ENCODE results near the gene ABCF2. TPM values are rescaled to one million over a fixed set of nuclear protein-coding genes. Genes with fewer than 3 reads are reported as not detected.

ABCF2 gene
- polyA plus RNA-seq (2014; cell fraction: cytosol; rRNA removed): 47.9 and 53.6 TPM in 2 replicates
- polyA plus RNA-seq (2014; cell fraction: nucleus; rRNA removed): 26.4 and 29.3 TPM in 2 replicates

DNA sequence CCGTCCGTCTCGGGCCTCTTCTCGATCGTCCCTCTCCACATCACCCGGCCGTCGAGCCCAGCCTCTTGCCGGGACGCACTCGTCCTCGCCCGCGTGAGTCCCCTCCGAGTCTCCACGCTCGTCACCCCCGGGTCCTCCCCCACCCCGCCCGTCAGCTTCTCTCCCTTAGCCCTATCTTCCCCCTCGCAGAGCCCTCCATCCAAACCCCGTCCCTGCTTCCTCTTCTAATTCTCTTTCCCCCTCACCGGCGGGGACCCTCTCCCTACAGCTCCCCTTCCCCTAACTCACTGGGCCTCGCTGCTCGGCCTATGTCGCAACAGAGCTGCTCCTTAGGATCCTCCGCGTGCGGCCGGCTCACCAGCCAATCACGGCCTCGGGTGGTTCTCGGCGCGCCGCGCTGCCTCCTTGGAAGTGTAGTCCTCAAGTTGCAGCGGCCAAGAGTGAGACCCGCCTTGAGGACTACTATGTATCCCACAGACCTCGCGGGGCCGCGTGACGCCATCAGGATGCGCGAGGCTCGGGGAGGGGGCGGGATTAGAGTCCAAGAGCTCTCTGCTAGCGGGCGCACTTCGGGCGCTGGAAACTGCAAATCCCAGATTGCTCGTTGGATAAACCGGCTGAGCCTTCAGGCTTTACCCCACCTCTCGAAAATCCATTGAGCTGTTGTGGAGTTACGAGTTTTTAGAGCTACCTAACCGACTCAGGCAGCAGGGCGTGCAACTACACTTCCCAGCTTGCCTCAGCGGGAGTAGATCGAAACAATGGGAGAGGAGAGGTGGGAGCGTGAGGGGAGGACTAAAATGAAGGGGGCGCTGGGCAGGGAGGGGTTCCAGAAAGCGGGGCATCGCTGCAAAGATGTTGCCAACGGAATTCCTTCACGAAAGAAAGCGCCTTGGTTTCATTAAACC is at the start of gene ABCF2:
TSS of gene ABCF2 (minus strand) at position 331 of the 908 bp plus-strand sequence. CDS start 747 bp downstream, outside the sequence.
- peak; percentile 97 for DNase-seq (ENCODE audit: low spot score)

DNA sequence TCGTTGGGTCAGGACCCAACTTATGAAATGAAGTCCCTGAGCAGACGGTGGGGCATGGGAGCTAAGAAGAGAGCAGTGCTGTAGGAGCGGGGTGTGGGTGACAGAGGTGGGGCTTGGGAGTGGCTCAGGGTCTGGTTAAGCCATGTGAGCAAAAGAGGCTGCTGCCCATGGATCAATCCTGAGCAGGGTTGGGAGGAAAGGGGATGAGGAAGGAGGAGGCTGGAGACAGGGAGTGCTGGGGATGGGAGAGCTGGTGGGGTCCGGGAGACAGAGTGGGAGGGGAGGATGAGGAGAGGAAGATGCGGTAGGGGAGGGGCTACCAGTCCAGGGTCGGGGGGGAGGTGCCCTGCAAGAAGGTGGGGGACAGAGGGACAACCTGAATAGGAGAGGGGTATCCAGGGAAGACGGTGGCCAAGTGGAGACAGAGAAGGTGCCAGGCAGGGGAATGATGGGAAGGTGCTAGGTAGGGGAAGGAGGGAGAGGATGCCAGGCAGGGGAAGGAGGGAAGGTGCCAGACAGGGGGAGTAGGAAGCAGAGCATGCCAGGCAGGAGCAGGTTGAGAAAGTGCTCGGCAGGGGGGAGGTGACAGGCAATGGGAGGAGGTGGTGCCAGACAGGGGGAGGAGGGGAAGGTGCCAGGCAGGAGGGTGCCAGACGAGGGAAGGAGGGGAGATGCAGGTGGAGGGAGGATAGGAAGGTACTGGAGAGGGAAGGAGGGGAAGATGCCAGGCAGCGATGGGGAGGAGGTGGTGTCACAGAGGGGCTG is 49.0 kb upstream of the ABCF2 start:
- no peak for DNase-seq (ENCODE audit: low spot score)

DNA sequence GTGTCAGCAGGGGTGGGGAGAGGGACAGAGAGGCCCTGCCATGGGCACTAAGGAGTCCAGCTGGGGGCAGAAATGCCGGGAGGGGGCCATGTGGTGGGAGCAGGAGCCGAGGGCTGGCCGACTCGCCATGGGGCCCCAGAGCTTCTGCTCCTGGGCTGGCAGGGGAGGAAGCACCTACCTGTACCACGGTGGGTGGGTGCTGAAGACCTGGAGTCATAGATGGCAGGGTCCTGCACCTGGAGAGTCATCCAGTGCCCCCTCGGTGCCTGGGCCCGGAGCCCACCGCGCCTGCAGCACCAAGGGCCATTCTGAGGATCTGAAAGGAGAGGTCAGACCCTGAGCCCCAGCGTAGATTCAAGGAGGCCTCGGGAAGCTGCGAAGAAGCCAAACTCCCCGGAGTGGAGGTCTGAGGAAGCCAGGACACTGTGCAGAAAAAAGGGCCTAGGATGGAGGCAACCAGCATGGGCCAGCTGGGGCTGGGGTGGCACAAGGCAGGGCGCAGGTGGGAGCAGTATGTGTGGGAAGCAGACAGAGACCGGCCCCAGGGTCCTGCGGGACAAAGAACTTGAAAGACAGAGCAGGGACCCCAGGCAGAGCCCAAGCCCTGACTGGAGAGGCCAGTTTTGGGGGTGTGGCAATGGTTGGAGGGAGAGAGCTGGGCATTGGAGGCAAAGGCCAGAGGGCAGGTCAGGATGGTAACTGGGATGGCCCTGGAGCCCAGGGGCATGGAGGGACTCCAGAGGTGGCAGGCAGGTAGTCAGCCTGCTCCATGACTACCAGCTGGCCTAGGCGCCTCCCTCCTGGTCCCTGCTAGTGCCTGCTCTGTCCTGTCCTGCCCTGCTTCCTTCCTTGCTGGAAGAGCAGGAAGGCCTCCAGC is 48.2 kb upstream of the ABCF2 start:
- DNase-seq (ENCODE audit: low spot score): no peak

DNA sequence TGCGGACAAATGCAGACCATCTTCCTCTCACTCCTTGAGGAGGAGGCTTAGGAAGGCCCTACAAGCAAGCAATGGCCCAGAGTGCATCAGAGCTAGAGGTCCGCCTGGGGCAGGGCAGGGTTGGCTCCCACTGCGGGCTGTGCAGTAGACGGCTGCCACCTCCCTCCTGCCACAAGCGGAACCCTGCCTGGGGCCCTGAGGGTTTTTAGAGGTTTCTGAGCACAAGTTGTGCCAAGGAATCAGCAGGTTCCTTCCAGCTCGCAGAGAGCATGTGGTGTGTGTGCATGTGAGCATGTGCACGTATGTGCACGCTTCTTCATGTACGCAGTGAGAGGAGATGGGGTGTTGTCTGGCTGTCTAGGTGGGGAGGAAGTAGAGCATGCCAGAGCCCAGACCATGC is 47.4 kb upstream of the ABCF2 start:
- no peak for DNase-seq (ENCODE audit: low spot score)

DNA sequence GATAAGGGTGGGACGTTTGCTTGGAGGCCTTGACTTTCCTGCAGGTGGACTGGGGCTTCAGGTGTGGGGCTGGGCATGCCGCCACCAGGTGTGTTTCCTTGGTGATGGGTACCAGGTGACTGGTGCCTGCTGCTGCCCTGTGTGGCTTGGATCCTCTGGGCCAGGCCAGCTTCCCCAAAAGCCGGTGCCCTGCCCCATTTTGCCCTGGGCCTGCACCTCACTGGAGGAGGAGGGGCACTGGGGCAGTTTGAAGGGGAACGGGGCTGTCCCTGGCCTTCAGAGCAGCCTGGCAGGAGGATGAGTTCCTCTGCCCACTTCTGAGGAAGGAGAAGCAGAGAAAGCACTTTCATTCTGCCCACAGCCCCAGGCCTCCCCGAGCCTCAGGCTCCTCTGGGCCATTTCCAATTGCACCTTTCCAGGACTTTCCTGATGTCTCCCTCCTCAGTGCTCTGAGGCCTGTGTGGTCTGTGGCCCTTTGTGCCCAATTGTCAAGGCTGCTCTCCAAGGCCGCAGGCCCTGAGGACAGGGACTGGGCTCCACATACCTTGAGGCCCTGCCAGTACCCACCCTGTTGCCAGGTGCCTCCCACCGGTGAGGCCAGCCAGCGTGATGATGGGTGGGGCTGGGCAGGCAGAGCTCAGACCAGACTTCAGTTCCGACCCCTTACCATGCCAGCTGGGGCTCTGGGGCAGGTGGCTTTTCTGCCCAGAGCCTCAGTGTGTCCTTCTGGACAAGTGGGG is 46.8 kb upstream of the ABCF2 start:
- DNase-seq (ENCODE audit: low spot score): no peak

DNA sequence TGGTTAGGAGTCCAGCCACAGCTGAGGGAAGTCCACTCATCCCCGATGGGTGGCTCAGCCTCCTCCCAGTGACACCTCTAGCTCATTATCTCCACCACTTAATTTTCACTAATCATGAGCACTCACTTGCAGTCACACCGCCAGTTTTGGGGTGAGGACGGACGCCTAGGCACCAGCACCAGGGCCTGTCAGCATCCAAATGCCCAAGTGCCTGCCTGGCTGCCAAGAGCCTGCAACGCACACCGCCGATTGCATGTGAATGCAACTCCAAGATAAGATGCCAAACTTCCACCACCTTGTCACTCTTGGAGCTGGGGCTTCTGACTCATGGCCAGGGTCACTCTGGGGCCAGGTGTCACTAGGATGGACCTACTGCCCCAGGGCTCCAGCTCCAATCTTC is 45.9 kb upstream of the ABCF2 start:
- DNase-seq (ENCODE audit: low spot score): no peak

DNA sequence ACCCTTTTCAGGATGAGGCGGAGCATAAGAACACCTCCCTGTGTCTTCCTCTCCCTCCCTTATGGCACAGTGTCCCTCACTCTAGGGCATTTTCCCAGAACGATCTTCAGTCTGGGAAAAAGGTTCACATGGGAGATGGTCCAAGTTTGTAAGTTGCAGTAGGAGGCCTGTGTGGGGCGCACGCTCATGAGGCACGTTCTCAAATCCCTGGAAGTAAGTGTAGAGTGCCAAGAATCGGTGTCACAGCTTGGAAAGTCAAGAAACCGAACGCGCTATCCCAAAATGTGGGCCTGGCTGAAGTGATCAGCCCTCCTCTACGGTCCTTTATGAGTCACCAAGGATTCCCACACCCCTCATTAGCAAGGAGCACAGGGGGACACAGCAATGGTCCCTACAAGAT is 45.4 kb upstream of the ABCF2 start:
- DNase-seq (ENCODE audit: low spot score): no peak

DNA sequence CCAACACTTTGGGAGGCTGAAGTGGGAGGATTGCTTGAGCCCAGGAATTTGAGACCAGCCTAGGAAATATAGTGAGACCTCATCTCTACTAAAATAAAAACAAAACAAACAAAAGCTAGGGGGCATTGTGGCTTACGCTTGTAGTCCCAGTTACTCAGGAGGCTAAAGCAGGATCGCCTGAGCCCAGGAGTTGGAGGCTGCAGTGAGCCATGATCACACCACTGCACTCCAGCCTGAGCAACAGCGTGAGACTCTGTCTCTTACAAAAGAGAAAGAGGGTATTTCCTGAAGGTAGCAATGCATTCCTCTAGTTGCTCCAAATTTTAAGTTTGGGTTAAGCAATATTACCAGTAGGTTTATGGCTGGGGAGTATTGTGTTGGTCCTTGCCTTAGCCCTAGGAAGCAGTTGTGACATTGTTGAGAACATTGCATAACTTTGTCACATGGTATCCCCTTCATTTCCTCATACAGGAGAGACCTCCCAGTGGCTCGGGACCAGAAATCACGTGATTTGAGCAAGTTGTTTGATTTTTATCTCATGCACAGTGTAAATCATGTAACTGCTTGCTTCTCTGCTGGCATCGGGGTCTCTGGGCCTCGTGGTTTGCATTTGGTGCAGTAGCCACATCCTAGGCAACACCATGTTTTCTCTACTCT is 44.8 kb upstream of the ABCF2 start:
- no peak for DNase-seq (ENCODE audit: low spot score)

DNA sequence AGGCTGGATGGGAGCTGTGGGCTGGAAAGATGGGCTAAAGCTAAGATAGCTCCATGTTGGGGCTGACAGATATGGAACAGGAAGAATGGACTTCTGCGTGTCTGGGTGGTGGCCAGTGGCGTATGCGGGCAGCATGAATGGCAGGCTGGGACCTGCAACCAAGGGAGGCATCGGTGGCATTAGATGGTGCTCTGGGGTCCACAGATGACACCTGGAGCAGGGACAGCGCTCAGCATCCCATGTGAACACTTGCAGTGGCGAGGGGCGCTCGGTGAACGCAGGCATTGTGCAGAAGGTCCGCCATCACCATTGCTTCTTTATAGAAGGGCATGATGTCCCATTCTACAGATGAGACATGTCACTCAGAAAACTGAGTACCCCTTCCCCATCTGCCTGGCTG is 42.5 kb upstream of the ABCF2 start:
- no peak for DNase-seq (ENCODE audit: low spot score)

DNA sequence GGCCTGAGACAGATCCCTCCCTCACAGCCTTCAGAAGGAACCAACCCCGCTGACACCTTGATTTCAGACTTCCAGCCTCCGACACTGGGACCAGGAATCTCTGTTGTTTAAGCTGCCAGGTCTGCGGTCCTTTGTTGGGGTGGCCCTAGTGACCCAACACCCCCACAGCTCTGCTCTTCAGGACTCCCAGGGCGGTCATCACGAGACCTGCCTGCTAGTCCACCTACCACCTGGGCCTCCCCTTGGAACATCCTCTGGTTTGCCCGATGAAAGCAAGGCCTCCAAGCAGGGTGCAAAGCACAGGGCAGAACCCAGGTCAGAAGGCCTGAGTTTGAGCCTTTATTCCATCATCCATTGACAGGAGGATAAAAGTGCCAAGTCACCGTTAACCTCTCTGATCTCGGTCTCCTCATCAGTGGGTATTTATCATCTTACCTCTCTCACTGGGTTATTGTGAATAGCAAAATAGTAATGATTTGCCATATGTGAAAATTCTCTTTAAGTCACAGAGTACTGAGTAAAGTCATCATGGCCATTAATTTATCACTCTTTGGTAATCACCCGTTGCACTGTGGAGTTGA is 38.4 kb upstream of the ABCF2 start:
- DNase-seq (ENCODE audit: low spot score): no peak

DNA sequence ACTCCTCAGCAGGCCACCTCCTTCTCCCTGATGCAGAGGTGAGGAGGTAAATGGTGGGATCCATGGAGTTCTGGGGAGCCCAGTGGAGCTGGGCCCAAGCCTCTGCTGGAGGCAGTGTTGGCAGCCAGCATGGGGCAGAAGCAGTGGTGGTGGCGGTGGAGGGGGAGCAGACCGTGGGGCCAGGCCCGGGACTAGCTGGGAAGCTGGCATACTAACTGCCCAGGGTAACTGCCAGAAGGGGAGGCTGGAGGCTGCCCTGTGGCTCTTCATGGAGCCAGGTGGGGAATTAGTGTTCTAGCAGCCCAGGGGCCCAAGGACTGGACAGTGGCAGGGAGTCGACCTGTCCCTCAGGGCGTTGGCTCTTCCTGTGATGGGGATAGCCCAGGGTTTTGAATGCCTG is 37.6 kb upstream of the ABCF2 start:
- no peak for DNase-seq (ENCODE audit: low spot score)

DNA sequence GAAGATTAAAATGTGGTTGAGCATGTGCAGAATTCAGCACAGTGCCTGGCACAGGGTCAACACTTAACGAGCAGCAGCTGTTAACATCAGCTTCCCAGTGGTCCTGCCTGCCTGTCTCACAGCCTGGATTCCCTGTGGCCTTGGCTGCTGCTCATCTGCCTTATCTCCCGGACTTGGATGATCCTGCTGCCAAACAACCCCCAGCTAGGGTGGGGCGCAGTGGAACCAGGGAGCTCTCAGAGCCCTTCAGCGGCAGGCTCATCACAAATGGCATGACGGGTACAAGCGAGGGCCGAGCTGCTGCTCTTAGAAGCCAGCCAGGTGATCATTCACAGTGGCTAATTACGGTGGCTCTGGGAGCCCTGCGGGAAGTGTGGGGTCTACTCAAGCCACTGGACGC is 34.5 kb upstream of the ABCF2 start:
- no peak for DNase-seq (ENCODE audit: low spot score)

DNA sequence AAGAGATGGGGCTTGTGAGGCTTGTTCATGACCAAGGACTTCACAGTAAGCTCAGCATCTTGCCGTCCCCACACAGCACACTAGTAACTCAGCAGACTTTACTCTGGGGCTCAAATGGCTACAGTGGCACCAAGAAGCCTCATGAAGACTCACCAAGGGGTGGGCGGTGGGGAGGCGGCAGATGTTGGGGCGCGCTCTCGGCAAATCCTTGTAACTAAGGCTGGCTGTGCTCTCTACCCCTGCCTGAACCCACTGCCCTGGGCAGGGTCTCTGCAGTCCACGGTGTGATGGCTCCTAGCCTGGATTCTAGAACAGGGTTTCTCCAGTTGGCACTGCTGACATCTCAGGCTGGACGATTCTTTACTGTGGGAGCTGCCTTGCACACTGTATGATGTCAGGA is 33.9 kb upstream of the ABCF2 start:
- DNase-seq (ENCODE audit: low spot score): no peak

DNA sequence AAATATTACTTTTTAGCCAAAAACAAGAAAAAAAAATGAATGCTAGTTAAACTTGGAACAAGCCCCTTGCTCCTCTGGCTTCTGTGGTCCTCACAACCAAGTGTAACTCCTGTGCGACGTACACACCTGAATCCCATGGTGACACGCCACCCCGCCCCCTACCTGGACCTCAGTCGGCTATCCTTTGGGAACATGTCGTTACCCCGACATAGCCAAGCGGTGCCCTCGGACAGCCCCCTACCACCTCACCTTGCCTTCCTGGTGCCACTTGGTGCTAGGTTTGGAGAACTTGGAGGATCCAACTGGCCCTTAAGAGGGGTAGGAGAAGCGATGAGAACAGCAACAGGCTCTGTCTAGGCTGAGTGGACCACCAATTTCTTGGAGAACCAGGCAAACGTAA is 33.5 kb upstream of the ABCF2 start:
- DNase-seq (ENCODE audit: low spot score): no peak

DNA sequence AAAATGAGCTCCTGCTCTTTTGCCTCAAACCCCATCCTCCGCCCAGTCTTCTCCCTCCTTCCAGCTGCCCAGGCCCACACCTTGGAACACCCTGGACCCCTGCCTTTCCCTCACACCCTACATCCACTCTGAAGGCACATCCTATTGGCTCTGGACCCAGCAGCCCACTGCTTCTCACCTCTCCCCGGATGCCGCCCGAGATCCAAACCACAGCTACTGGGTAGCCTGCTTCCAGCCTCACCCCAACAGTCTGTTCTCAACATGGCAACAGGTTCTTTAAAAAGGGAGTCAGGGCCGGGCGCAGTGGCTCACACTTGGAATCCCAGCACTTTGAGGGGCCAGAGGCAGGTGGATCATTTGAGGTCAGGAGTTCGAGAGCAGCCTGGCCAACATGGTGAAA is 31.0 kb upstream of the ABCF2 start:
- no peak for DNase-seq (ENCODE audit: low spot score)

DNA sequence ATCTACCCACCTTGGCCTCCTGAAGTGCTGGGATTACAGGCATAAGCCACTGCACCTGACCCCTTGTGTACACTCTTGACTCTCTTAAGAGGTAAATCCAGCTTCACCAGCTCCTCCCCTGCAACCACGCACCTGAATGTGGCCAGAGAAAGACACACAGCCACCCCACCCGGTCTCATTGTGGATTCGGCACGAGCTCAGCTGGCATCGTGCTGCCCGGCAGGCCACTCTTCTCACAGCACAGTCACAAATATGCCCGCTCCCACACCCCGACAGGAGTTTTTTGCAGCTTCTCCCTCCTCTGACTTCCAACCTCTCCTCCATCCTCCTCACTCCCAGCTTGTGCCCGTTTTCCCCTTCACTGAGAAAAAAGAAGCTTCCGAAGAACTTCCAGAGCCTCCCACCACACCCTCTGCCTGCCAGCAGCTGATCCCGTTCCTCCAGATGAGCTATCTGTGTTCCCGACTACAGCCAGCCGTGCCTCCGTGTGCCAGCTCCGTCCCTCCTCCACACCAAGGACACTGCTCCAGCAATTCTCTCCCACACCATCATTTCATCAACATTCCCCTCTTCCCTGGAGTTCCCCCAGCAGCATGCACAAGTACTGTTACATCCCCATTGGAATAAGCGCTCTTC is 29.5 kb upstream of the ABCF2 start:
- DNase-seq (ENCODE audit: low spot score): no peak

DNA sequence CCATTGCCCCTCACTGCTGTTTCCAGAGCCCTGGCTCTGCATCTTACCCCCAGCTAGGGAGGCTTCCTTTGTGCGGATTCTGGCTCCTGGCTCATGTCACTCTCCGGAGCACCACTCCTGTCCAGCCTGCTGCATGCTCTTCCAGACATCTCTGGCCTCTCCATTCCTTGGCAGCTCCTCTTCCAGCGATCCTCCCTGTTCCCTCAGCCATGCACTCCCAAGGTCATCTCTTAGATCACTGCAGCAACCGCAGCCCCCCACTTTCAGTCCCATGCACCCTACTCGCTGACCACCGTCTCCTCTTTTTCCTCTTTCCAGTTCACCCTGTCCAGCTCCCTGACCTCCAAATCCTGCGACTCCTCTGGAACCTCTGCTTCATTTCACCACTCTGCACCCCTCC is 28.4 kb upstream of the ABCF2 start:
- no peak for DNase-seq (ENCODE audit: low spot score)

DNA sequence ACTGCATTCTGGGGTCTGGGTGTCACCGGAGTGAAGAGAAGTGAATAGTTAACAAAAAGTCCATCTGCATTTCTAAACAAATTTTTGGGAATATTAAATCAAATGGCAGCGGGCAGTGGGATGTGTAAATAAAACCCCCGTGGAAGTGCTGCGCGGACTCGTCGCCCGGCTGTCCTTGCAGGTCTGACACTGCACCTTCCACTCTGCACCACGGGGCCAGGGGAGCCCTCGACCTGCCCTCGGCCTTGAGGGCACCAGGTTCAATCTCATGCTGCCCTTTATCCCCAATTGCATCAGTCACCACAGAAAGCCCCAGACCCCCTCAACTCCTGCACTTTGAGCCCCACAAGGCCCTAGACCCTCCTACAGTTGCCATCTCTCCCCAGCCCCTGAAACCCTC is 27.8 kb upstream of the ABCF2 start:
- DNase-seq (ENCODE audit: low spot score): no peak

DNA sequence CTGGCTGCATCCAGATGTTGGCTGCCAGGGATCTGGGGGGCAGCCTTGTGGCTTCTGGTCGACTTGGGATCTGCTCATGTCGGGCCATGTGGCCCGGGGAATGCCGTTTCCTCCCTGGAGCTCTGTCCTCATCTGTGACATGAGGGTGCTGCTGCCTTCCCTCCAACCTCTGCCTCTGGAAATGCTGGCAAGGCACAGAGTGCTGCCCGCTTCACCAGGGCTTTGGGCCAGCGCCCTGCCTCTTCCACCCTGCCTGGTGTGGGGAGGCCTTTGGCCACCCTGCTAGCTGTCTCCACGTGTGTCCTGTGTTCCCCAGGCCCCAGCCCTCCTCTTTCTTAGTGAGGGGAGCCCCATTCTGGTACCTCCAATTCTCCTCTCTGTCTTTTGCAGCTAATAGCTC is 27.3 kb upstream of the ABCF2 start:
- DNase-seq (ENCODE audit: low spot score): no peak
